GM12878 (cell line): ENCODE results near the gene KRTAP10-8. TPM values are rescaled to one million over a fixed set of nuclear protein-coding genes. Genes with fewer than 3 reads are reported as not detected.

Source experiments
- BCLAF1 ChIP-seq: fragments of 450-650 bp; IDR thresholded peaks from 2 replicates; pipeline ENCODE4 v1.6.1; 2017; ENCODE audit warnings: antibody characterized with exemption, mild to moderate bottlenecking, moderate library complexity
- CTCF ChIP-seq, 3 experiments: IDR thresholded peaks in 2 of 3; conservative IDR thresholded peaks in 1 of 3; 2 replicates each; pipeline ENCODE4 v1.5.1; 2011; ENCODE audit warnings: low read depth in 3 of 3, low read length in 3 of 3, mild to moderate bottlenecking in 3 of 3, control low read depth in 2 of 3, moderate library complexity in 2 of 3, inconsistent platforms in 1 of 3, mixed read lengths in 1 of 3; ENCODE audit not compliant: control insufficient read depth in 2 of 3, insufficient read depth in 1 of 3; ENCODE audit errors: extremely low read depth in 1 of 3
- KAT2A ChIP-seq: conservative IDR thresholded peaks from 2 replicates; pipeline ENCODE4 v1.6.1; 2011; ENCODE audit warnings: low read depth, low read length; ENCODE audit not compliant: control insufficient read depth
- RAD51 ChIP-seq: fragments of 450-650 bp; IDR thresholded peaks from 2 replicates; pipeline ENCODE4 v1.6.1; 2016; ENCODE audit warnings: moderate library complexity, mild to moderate bottlenecking, inconsistent platforms
- ZBTB4 ChIP-seq: fragments of 450-650 bp; formaldehyde crosslinking; IDR thresholded peaks from 2 replicates; pipeline ENCODE4 v1.4.0; 2022; ENCODE audit warnings: mild to moderate bottlenecking, moderate library complexity
- polyA plus RNA-seq, 11 experiments: library from polyadenylated mRNA; depleted of rRNA in 4 of 11; unstranded in 6 of 11; stranded (reverse) in 5 of 11; fragments of >200 nt; fragmentation: Nextera tagmentation in 4 of 11; fragmentation: Illumina TruSeq in 1 of 11; extraction: Ambion mirVana in 4 of 11; extraction: Trizol in 1 of 11; gene quantifications; 1 replicate in 1 of 11; 2 replicates in 10 of 11; pipeline versions ENCODE4 v1.2.1 to v1.2.3, GENCODE V29; 2011 to 2016; ENCODE audit warnings: inconsistent platforms in 2 of 11, missing spikeins in 2 of 11, low read depth in 1 of 11
- total RNA-seq, 4 experiments: library from RNA; depleted of rRNA in 3 of 4; stranded (reverse); fragments of >200 nt in 3 of 4; fragmentation: Illumina TruSeq in 1 of 4; extraction: Trizol in 1 of 4; gene quantifications; 2 replicates each; pipeline versions ENCODE4 v1.2.1 to v1.2.3, GENCODE V29; 2013 to 2021

KRTAP10-8 gene
- total and polyA plus RNA-seq, 10 of the 15 experiments (the other 5 are each of a cell fraction or from before 2014, with no cell fraction given): not detected

- TF ChIP-seq BCLAF1: no peak
- no peak for TF ChIP-seq CTCF (IDR thresholded peaks at IDR 0.05 in 2 of 3, conservative IDR thresholded peaks at IDR 0.05 in 1 of 3; ENCODE audit: control insufficient read depth in 2 of 3, extremely low read depth in 1 of 3, insufficient read depth in 1 of 3, low read depth in 3 of 3, low read length in 3 of 3)
- no peak for TF ChIP-seq ZBTB4 (CRISPR knock-in tag)
- TF ChIP-seq KAT2A: no peak
- no peak for TF ChIP-seq RAD51
Observed at GRCh38 chr21:44658541-44658910, 46.6 kb downstream of the KRTAP10-8 start (continued).
